ENCODE data around the gene INPP5D. TPM values are rescaled to one million over a fixed set of nuclear protein-coding genes. Genes with fewer than 3 reads are reported as not detected.

Gene INPP5D
- total RNA-seq, 4 donors from 2014 or later, result 8.0 to 12.5 (median 11.9) TPM

- TF ChIP-seq POLR2AphosphoS5 (IDR thresholded peaks at IDR 0.05), result no peak
- TF ChIP-seq POLR2A (IDR thresholded peaks at IDR 0.05; ENCODE audit: low read depth), result no peak
- TF ChIP-seq CTCF (IDR thresholded peaks at IDR 0.05), result no peak
- Histone ChIP-seq H3K27me3 (peaks cover 0 to 29% (median 0%) of the 10 kb centered on the region in 4 donors), H3K9me3 (peaks cover 0 to 10% (median 2%) of the 10 kb centered on the region in 4 donors), H3K36me3 (peaks cover 0 to 9% (median 0%) of the 10 kb centered on the region in 4 donors), H3K4me1 (no peaks in the 10 kb centered on the region), H3K27ac (replicated peaks in 1 of 4) (no peak overlapping the region), H3K4me3 (no peak overlapping the region)
- no peak for DNase-seq (ENCODE audit: extremely low spot score)
- intact Hi-C loops (cut with DNase I), result no loop called here
- WGBS, result 62% methylated on average over 5 of the region's 5 CpGs
Observed at GRCh38 chr2:233140077-233140585, 80.0 kb downstream of the INPP5D start.

- Histone ChIP-seq H3K27ac (replicated peaks in 1 of 4) (no peak overlapping the region), H3K9me3 (peaks cover 0 to 5% (median 1%) of the 10 kb centered on the region in 4 donors), H3K27me3 (peaks cover 0 to 29% (median 0%) of the 10 kb centered on the region in 4 donors), H3K4me3 (no peak overlapping the region), H3K4me1 (no peaks in the 10 kb centered on the region), H3K36me3 (peaks cover 0 to 14% (median 0%) of the 10 kb centered on the region in 4 donors)
- intact Hi-C loops (cut with DNase I), result no loop called here
- WGBS, result 70% methylated on average over 7 of the region's 7 CpGs
- DNase-seq (ENCODE audit: extremely low spot score), result no peak
- TF ChIP-seq CTCF (IDR thresholded peaks at IDR 0.05) (no peak), EP300 (IDR thresholded peaks at IDR 0.05) (no peak), POLR2AphosphoS5 (IDR thresholded peaks at IDR 0.05) (no peak), POLR2A (IDR thresholded peaks at IDR 0.05; ENCODE audit: low read depth) (no peak)
Observed at GRCh38 chr2:233140978-233141377, 80.8 kb downstream of the INPP5D start.

- peaks cover 0 to 29% (median 0%) of the 10 kb centered on the region in 4 donors for H3K27me3 ChIP-seq
- TF ChIP-seq EP300 (IDR thresholded peaks at IDR 0.05), result no peak
- TF ChIP-seq POLR2AphosphoS5 (IDR thresholded peaks at IDR 0.05), result no peak
- no peak for TF ChIP-seq POLR2A (IDR thresholded peaks at IDR 0.05; ENCODE audit: low read depth)
- no peak for TF ChIP-seq CTCF (IDR thresholded peaks at IDR 0.05)
- H3K4me1 ChIP-seq, result no peaks in the 10 kb centered on the region
- H3K4me3 ChIP-seq, result no peak overlapping the region
- 56% methylated on average over 4 of the region's 4 CpGs for WGBS
- intact Hi-C loops (cut with DNase I), result no loop called here
- DNase-seq (ENCODE audit: extremely low spot score), result no peak
- no peaks in the 10 kb centered on the region for H3K9me3 ChIP-seq
- no peak overlapping the region for H3K27ac ChIP-seq (replicated peaks in 1 of 4)
- H3K36me3 ChIP-seq, result peaks cover 0 to 24% (median 0%) of the 10 kb centered on the region in 4 donors
Observed at GRCh38 chr2:233141901-233142300, 81.8 kb downstream of the INPP5D start.

GRCh38 chr2:233142355-233142897 lies 82.3 kb downstream of the INPP5D start:
- intact Hi-C loops (cut with DNase I), result no loop called here
- DNase-seq (ENCODE audit: extremely low spot score), result no peak
- Histone ChIP-seq H3K4me3 (no peak overlapping the region), H3K27me3 (peaks cover 0 to 29% (median 0%) of the 10 kb centered on the region in 4 donors), H3K4me1 (no peaks in the 10 kb centered on the region), H3K9me3 (no peaks in the 10 kb centered on the region), H3K27ac (replicated peaks in 1 of 4) (no peak overlapping the region), H3K36me3 (peaks cover 0 to 28% (median 2%) of the 10 kb centered on the region in 4 donors)
- no peak for TF ChIP-seq POLR2A (IDR thresholded peaks at IDR 0.05; ENCODE audit: low read depth)
- 68% methylated on average over 6 of the region's 6 CpGs for WGBS

GRCh38 chr2:233143700-233144331 lies 83.7 kb downstream of the INPP5D start:
- Histone ChIP-seq H3K4me3 (no peak overlapping the region), H3K36me3 (peaks cover 0 to 41% (median 5%) of the 10 kb centered on the region in 4 donors), H3K27ac (replicated peaks in 1 of 4) (no peak overlapping the region), H3K4me1 (no peaks in the 10 kb centered on the region), H3K9me3 (no peaks in the 10 kb centered on the region), H3K27me3 (peaks cover 0 to 29% (median 0%) of the 10 kb centered on the region in 4 donors)
- DNase-seq (ENCODE audit: extremely low spot score), result no peak
- WGBS, result 79% methylated on average over 3 of the region's 3 CpGs
- intact Hi-C loops (cut with DNase I), result no loop called here
- TF ChIP-seq EP300 (IDR thresholded peaks at IDR 0.05), result no peak
- no peak for TF ChIP-seq POLR2AphosphoS5 (IDR thresholded peaks at IDR 0.05)
- TF ChIP-seq CTCF (IDR thresholded peaks at IDR 0.05), result no peak
- no peak for TF ChIP-seq POLR2A (IDR thresholded peaks at IDR 0.05; ENCODE audit: low read depth)
